Coronary artery (tissue), 2 donors: ENCODE measurements around the gene NUS1.
A peak's percentile ranks its signal among the peaks of the same experiment; 100 is the strongest.
"Not testable (repeated sequence)": the region's sequence is repeated elsewhere in the genome, so short reads cannot be mapped to it uniquely, and the experiment has no call there.

Experiments used
- DNase-seq: peaks from one replicate; pipeline ENCODE4 v3.0.0-alpha.2; 2017; ENCODE audit warnings: low spot score
- H3K27ac ChIP-seq, 2 donors: fragments of 200-600 bp; sonication (generic); one replicate each; pipeline ENCODE4 v1.5.1; 2016 to 2019
- H3K4me3 ChIP-seq: fragments of 200-600 bp; sonication (generic); 2 replicates; pipeline ENCODE4 v1.5.1; 2016; ENCODE audit warnings: mild to moderate bottlenecking, moderate library complexity
- CTCF ChIP-seq: fragments of 200-600 bp; sonication (generic); IDR thresholded peaks from one replicate; pipeline ENCODE4 v1.5.1; 2019; ENCODE audit warnings: antibody characterized with exemption

NUS1 gene

GRCh38 chr6:117674991-117675657 lies at the start of gene NUS1:
Gene NUS1, plus strand, starts transcription at chr6:117675469. Its CDS starts 202 bp downstream, at chr6:117675671.
- TF ChIP-seq CTCF, result peak; percentile 37
- peak within 1 kb of the TSS; percentile 76 for H3K4me3 ChIP-seq
- peak within 1 kb of the TSS; percentile 40 to 83 for H3K27ac ChIP-seq
- DNase-seq, result peak; percentile 99

GRCh38 chr6:117627533-117627932 lies 47.7 kb upstream of the NUS1 start:
- Histone ChIP-seq H3K4me3 (no peak overlapping the region), H3K27ac (no peak overlapping the region)
- TF ChIP-seq CTCF, result no peak
- DNase-seq, result no peak

- H3K4me3 ChIP-seq, result no peak overlapping the region
- no peak overlapping the region for H3K27ac ChIP-seq
- no peak for DNase-seq
- no peak for TF ChIP-seq CTCF
Observed at GRCh38 chr6:117629119-117629660, 46.1 kb upstream of the NUS1 start.

GRCh38 chr6:117637770-117638169 lies 37.5 kb upstream of the NUS1 start:
- no peak for DNase-seq
- no peak overlapping the region for H3K27ac ChIP-seq
- no peak for TF ChIP-seq CTCF
- H3K4me3 ChIP-seq, result no peak overlapping the region

- Histone ChIP-seq H3K27ac (no peak overlapping the region), H3K4me3 (no peak overlapping the region)
- no peak for DNase-seq
- no peak for TF ChIP-seq CTCF
Observed at GRCh38 chr6:117642976-117643375, 32.3 kb upstream of the NUS1 start.

GRCh38 chr6:117651984-117652383 lies 23.3 kb upstream of the NUS1 start:
- H3K27ac ChIP-seq, DNase-seq, H3K4me3 ChIP-seq: not testable (repeated sequence)

GRCh38 chr6:117653949-117654348 lies 21.3 kb upstream of the NUS1 start:
- no peak for DNase-seq
- Histone ChIP-seq H3K4me3 (no peak overlapping the region), H3K27ac (no peak overlapping the region)
- TF ChIP-seq CTCF, result no peak
